Suprapubic skin (tissue), 4 donors: ENCODE measurements around the gene POR. TPM values are rescaled to one million over a fixed set of nuclear protein-coding genes. Genes with fewer than 3 reads are reported as not detected.

ENCODE experiments used
- DNase-seq, 2 donors: peaks; one replicate each; pipeline ENCODE4 v3.0.0-alpha.2; 2019; ENCODE audit warnings: low spot score in 2 of 2
- H3K27ac ChIP-seq: fragments of 200-600 bp; sonication (generic); one replicate; pipeline ENCODE4 v1.5.1; 2019
- H3K27me3 ChIP-seq: fragments of 200-600 bp; sonication (generic); one replicate; pipeline ENCODE4 v1.5.1; 2019
- H3K36me3 ChIP-seq: fragments of 200-600 bp; sonication (generic); one replicate; pipeline ENCODE4 v1.5.1; 2019
- H3K4me1 ChIP-seq: fragments of 200-600 bp; sonication (generic); one replicate; pipeline ENCODE4 v1.5.1; 2019
- H3K4me3 ChIP-seq: fragments of 200-600 bp; sonication (generic); one replicate; pipeline ENCODE4 v1.5.1; 2019; ENCODE audit warnings: mild to moderate bottlenecking
- H3K9me3 ChIP-seq: fragments of 200-600 bp; sonication (generic); one replicate; pipeline ENCODE4 v1.5.1; 2019
- CTCF ChIP-seq, 2 donors: fragments of 200-600 bp in 1 of 2; fragments of 450-650 bp in 1 of 2; sonication (generic) in 1 of 2; IDR thresholded peaks; one replicate each; pipeline ENCODE4 v1.5.1; 2016 to 2019; ENCODE audit warnings: antibody characterized with exemption in 2 of 2, mild to moderate bottlenecking in 1 of 2, moderate library complexity in 1 of 2
- EP300 ChIP-seq: sonication (generic); formaldehyde crosslinking; IDR thresholded peaks from one replicate; pipeline ENCODE4 v1.6.1; 2017; ENCODE audit warnings: antibody characterized with exemption
- POLR2A ChIP-seq, 2 donors: fragments of 450-650 bp; IDR thresholded peaks; one replicate each; pipeline ENCODE4 v1.6.1; 2017; ENCODE audit warnings: antibody characterized with exemption in 2 of 2, mild to moderate bottlenecking in 2 of 2, moderate library complexity in 2 of 2
- POLR2AphosphoS5 ChIP-seq, 3 donors: sonication (generic); formaldehyde crosslinking; IDR thresholded peaks; one replicate each; pipeline ENCODE4 v1.6.1; 2017; ENCODE audit warnings: antibody characterized with exemption in 3 of 3
- WGBS: methylation state at CpG from one replicate; pipeline ENCODE4 v1.1.5; 2018; 5-methylcytosine and 5-hydroxymethylcytosine counted together
- total RNA-seq, 4 donors: library from RNA; depleted of rRNA; stranded (reverse); fragments of >200 nt; gene quantifications; one replicate each; pipeline ENCODE4 v1.1.0, GENCODE V29; 2016

The POR gene
- total RNA-seq, 4 donors from 2014 or later = 85.8 to 112 (median 91.8) TPM

GRCh38 chr7:75965617-75966016, 50.7 kb downstream of the POR start:
- H3K36me3 ChIP-seq = peaks cover 7% of the 10 kb centered on the region
- 69% methylated on average over 13 of the region's 13 CpGs for WGBS
- H3K4me3 ChIP-seq = no peak overlapping the region
- DNase-seq = peak in 1 of 2 donors; percentile 68
- peaks cover 64% of the 10 kb centered on the region for H3K4me1 ChIP-seq
- TF ChIP-seq POLR2AphosphoS5 (IDR thresholded peaks at IDR 0.05) (no peak), EP300 (no peak), CTCF (IDR thresholded peaks at IDR 0.05) (no peak), POLR2A (IDR thresholded peaks at IDR 0.05) (no peak)
- no peaks in the 10 kb centered on the region for H3K9me3 ChIP-seq
- H3K27me3 ChIP-seq = no peaks in the 10 kb centered on the region
- peak overlapping the region; percentile 76 for H3K27ac ChIP-seq

GRCh38 chr7:75966190-75966961, 51.4 kb downstream of the POR start:
- Histone ChIP-seq H3K36me3 (peaks cover 7% of the 10 kb centered on the region), H3K27me3 (no peaks in the 10 kb centered on the region), H3K9me3 (no peaks in the 10 kb centered on the region), H3K4me1 (peaks cover 67% of the 10 kb centered on the region), H3K4me3 (no peak overlapping the region), H3K27ac (peak overlapping the region; percentile 76)
- WGBS = 69% methylated on average over 26 of the region's 26 CpGs
- peak; percentile 80 to 82 for DNase-seq
- TF ChIP-seq POLR2A (IDR thresholded peaks at IDR 0.05) (no peak), POLR2AphosphoS5 (IDR thresholded peaks at IDR 0.05) (peak in 2 of 3 donors; percentile 53 to 56), EP300 (peak; percentile 67)

GRCh38 chr7:75967055-75967454, 52.1 kb downstream of the POR start:
- TF ChIP-seq CTCF (IDR thresholded peaks at IDR 0.05) (no peak), POLR2AphosphoS5 (IDR thresholded peaks at IDR 0.05) (no peak), POLR2A (IDR thresholded peaks at IDR 0.05) (no peak), EP300 (no peak)
- Histone ChIP-seq H3K27ac (peak overlapping the region; percentile 76), H3K9me3 (no peaks in the 10 kb centered on the region), H3K4me3 (no peak overlapping the region), H3K27me3 (no peaks in the 10 kb centered on the region), H3K36me3 (peaks cover 7% of the 10 kb centered on the region), H3K4me1 (peaks cover 71% of the 10 kb centered on the region)
- WGBS = 85% methylated on average over 11 of the region's 11 CpGs
- DNase-seq = no peak

GRCh38 chr7:75967487-75967997, 52.6 kb downstream of the POR start:
- WGBS = 44% methylated on average over 10 of the region's 13 CpGs
- Histone ChIP-seq H3K9me3 (no peaks in the 10 kb centered on the region), H3K27me3 (no peaks in the 10 kb centered on the region), H3K4me3 (no peak overlapping the region), H3K36me3 (peaks cover 10% of the 10 kb centered on the region), H3K27ac (peak overlapping the region; percentile 76), H3K4me1 (peaks cover 71% of the 10 kb centered on the region)
- peak in 1 of 2 donors; percentile 80 for DNase-seq
- TF ChIP-seq POLR2A (IDR thresholded peaks at IDR 0.05) (no peak), EP300 (no peak), CTCF (IDR thresholded peaks at IDR 0.05) (no peak), POLR2AphosphoS5 (IDR thresholded peaks at IDR 0.05) (no peak)

- Histone ChIP-seq H3K36me3 (peaks cover 14% of the 10 kb centered on the region), H3K4me3 (no peak overlapping the region), H3K27ac (peak overlapping the region; percentile 76), H3K27me3 (no peaks in the 10 kb centered on the region), H3K9me3 (no peaks in the 10 kb centered on the region), H3K4me1 (peaks cover 71% of the 10 kb centered on the region)
- 100% methylated on average over 2 of the region's 10 CpGs for WGBS
- TF ChIP-seq CTCF (IDR thresholded peaks at IDR 0.05) = no peak
- TF ChIP-seq POLR2AphosphoS5 (IDR thresholded peaks at IDR 0.05) = no peak
- no peak for TF ChIP-seq EP300
- no peak for TF ChIP-seq POLR2A (IDR thresholded peaks at IDR 0.05)
- peak in 1 of 2 donors; percentile 65 for DNase-seq
These were observed 53.1 kb downstream of the POR start for GRCh38 chr7:75968012-75968411.
